Fibroblast of mammary gland (primary cell): ENCODE results near the gene SRBD1.

Experiments
- DNase-seq: peaks from one replicate; pipeline ENCODE4 v3.0.0-alpha.2; 2010; ENCODE audit warnings: low read depth
- H3K4me3 ChIP-seq: 2 replicates; pipeline ENCODE4 v1.5.1; 2011; ENCODE audit warnings: low read depth, mild to moderate bottlenecking, low read length, moderate library complexity; ENCODE audit not compliant: control insufficient read depth
- CTCF ChIP-seq: conservative IDR thresholded peaks from 2 replicates; pipeline ENCODE4 v1.5.1; 2011; ENCODE audit warnings: low read depth, low read length, inconsistent platforms; ENCODE audit not compliant: control insufficient read depth, insufficient read depth

Gene SRBD1

GRCh38 chr2:45611020-45611859 is at the start of gene SRBD1:
TSS of gene SRBD1 (minus strand) at chr2:45611267. CDS start at chr2:45605441, 5,826 bp downstream.
- peak; percentile 92 for DNase-seq
- peak within 1 kb of the TSS; percentile 92 for H3K4me3 ChIP-seq

GRCh38 chr2:45654250-45654649 is 43.2 kb upstream of the SRBD1 start:
- no peak for TF ChIP-seq CTCF
- DNase-seq: no peak

More at GRCh38 chr2:45611020-45611859, at the start of gene SRBD1:
- TF ChIP-seq CTCF: no peak

GRCh38 chr2:45653122-45653913 is 42.3 kb upstream of the SRBD1 start:
- TF ChIP-seq CTCF: no peak
- peak overlapping the region; percentile 76 for H3K4me3 ChIP-seq
- no peak for DNase-seq

More at GRCh38 chr2:45654250-45654649, 43.2 kb upstream of the SRBD1 start:
- H3K4me3 ChIP-seq: no peak overlapping the region

- peak overlapping the region; percentile 76 for H3K4me3 ChIP-seq
- TF ChIP-seq CTCF: no peak
- peak; percentile 58 for DNase-seq
These were observed 41.3 kb upstream of the SRBD1 start for GRCh38 chr2:45652090-45653031.

GRCh38 chr2:45651415-45652089 is 40.5 kb upstream of the SRBD1 start, which contains the start of gene PRKCE:
TSS of gene PRKCE (plus strand) at chr2:45651675.
- no peak for TF ChIP-seq CTCF
- DNase-seq: peak; percentile 50
- H3K4me3 ChIP-seq: peak within 1 kb of the TSS; percentile 83

GRCh38 chr2:45650851-45651414 is 39.9 kb upstream of the SRBD1 start:
- H3K4me3 ChIP-seq: peak overlapping the region; percentile 83
- DNase-seq: peak; percentile 97
- peak; percentile 37 for TF ChIP-seq CTCF
